ENCODE results near the gene SLC24A3. TPM values are rescaled to one million over a fixed set of nuclear protein-coding genes. Genes with fewer than 3 reads are reported as not detected.
A peak's percentile ranks its signal among the peaks of the same experiment; 100 is the strongest.

Gene SLC24A3
- total RNA-seq, 1 experiment from 2014 or later: 0.14 TPM

DNA sequence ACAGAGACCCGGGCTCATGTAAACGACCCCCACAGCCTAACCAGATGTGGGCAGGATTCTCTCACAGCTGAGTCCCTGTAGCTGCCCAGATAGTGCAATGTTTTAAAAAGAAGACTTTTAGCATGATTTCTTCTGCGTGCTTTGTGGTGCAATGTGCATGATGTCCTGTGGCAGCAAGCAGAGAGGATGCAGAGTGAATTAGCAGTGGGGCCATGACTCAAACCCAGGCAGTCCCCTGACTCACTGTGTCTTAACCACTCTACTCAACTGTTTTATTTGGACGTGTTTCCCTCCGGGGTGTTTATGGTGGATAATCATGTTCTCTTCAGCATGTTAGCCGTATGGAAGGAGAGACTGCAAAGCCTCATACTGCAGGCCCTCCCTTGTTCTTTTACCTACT, 247.9 kb downstream of the SLC24A3 start:
- POLR2A ChIA-PET: no interaction called here
- H3K27me3 ChIP-seq (replicated peaks; ENCODE audit: control insufficient read depth, insufficient read depth, low read length): no peaks in the 10 kb centered on the region
- intact Hi-C loops (cut with micrococcal nuclease; ENCODE audit: unreplicated experiment): no loop called here

DNA sequence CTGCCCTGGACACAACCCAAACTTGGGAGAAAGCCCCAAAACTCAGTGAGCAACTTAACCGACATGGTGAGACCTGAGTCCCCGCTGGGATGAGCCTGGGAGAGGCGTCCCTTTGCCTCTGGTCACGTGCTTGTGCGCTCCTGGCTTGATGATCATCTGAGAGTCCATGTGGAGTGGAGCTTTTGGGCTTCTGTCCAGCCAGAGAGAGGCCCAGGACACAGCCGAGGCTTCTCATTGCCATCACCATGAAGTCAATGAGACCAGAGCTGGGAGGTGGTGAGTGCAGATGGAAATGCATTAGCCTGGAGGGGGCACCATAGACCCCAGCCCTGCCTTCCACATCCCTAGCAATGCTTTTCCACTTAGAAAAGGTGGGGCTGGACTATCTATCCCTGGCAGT, 250.0 kb downstream of the SLC24A3 start:
- Mint-ChIP-seq H3K27ac (ENCODE audit: unreplicated experiment) (no peak overlapping the region), H3K27me3 (ENCODE audit: insufficient read depth, unreplicated experiment) (peaks cover 8% of the 10 kb centered on the region), H3K9me3 (ENCODE audit: unreplicated experiment) (no peaks in the 10 kb centered on the region), H3K36me3 (ENCODE audit: insufficient read depth, unreplicated experiment) (no peaks in the 10 kb centered on the region), H3K4me3 (ENCODE audit: unreplicated experiment) (no peak overlapping the region), H3K4me1 (ENCODE audit: low read depth, unreplicated experiment) (no peaks in the 10 kb centered on the region)
- Histone ChIP-seq H3K9me3 (no peaks in the 10 kb centered on the region), H3K36me3 (ENCODE audit: control insufficient read depth, insufficient read depth, low read length) (no peaks in the 10 kb centered on the region), H3K4me3 (ENCODE audit: low read depth, low read length) (no peak overlapping the region), H3K27me3 (replicated peaks; ENCODE audit: control insufficient read depth, insufficient read depth, low read length) (no peaks in the 10 kb centered on the region), H3K4me1 (no peaks in the 10 kb centered on the region)
- no TSS peak for BruUV-seq (replicated peaks)
- intact Hi-C loops (cut with micrococcal nuclease; ENCODE audit: unreplicated experiment): no loop called here
- ChIA-PET POLR2A (no interaction called here), CTCF (interaction anchor here (0.6 kb wide), 1 partner anchor 809 kb away, joined by 4 read pairs; no protein-coding TSS in a partner anchor)
- TF ChIP-seq, protein P1, sequence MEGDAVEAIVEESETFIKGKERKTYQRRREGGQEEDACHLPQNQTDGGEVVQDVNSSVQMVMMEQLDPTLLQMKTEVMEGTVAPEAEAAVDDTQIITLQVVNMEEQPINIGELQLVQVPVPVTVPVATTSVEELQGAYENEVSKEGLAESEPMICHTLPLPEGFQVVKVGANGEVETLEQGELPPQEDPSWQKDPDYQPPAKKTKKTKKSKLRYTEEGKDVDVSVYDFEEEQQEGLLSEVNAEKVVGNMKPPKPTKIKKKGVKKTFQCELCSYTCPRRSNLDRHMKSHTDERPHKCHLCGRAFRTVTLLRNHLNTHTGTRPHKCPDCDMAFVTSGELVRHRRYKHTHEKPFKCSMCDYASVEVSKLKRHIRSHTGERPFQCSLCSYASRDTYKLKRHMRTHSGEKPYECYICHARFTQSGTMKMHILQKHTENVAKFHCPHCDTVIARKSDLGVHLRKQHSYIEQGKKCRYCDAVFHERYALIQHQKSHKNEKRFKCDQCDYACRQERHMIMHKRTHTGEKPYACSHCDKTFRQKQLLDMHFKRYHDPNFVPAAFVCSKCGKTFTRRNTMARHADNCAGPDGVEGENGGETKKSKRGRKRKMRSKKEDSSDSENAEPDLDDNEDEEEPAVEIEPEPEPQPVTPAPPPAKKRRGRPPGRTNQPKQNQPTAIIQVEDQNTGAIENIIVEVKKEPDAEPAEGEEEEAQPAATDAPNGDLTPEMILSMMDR (IDR thresholded peaks at IDR 0.05; ENCODE audit: insufficient read depth in 1 of 2, low read depth in 1 of 2, low read length in 1 of 2, severe bottlenecking in 1 of 2, unreplicated experiment in 1 of 2): no peak
- DNase-seq: no peak

More for the DNA sequence above, 247.9 kb downstream of the SLC24A3 start:
- no peaks in the 10 kb centered on the region for H3K4me1 Mint-ChIP-seq (ENCODE audit: low read depth, unreplicated experiment)
- H3K27me3 Mint-ChIP-seq (ENCODE audit: insufficient read depth, unreplicated experiment): peaks cover 3% of the 10 kb centered on the region
- CTCF ChIA-PET: no interaction called here
- Histone ChIP-seq H3K4me1 (no peaks in the 10 kb centered on the region), H3K36me3 (ENCODE audit: control insufficient read depth, insufficient read depth, low read length) (no peaks in the 10 kb centered on the region), H3K9me3 (no peaks in the 10 kb centered on the region), H3K4me3 (ENCODE audit: low read depth, low read length) (no peak overlapping the region)
- no peak overlapping the region for H3K27ac Mint-ChIP-seq (ENCODE audit: unreplicated experiment)
- TF ChIP-seq, protein P1 (IDR thresholded peaks at IDR 0.05; ENCODE audit: insufficient read depth in 1 of 2, low read depth in 1 of 2, low read length in 1 of 2, severe bottlenecking in 1 of 2, unreplicated experiment in 1 of 2): no peak
- DNase-seq: no peak
- no peaks in the 10 kb centered on the region for H3K9me3 Mint-ChIP-seq (ENCODE audit: unreplicated experiment)
- BruUV-seq (replicated peaks): no TSS peak
- H3K4me3 Mint-ChIP-seq (ENCODE audit: unreplicated experiment): no peak overlapping the region
- no peaks in the 10 kb centered on the region for H3K36me3 Mint-ChIP-seq (ENCODE audit: insufficient read depth, unreplicated experiment)

DNA sequence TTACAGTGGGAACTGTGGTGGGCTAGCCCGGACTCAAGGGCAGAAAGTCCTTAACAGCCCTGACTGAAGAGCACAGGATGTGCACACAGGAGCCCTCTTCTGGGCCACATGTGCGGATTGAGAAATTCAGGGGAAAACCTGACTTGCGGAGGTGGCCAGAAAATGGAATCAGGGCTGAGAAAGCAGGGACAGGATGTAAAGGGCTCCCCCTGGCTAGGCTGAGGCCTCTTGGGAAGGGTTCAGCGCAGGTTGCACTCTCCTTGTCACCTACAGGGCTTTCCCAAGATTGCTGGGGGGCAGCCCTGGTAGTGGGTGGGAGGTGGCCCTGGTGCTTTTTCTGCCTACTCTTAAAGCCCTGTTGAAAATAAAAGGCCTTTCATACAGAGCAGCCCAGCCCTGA, 251.2 kb downstream of the SLC24A3 start:
- Mint-ChIP-seq H3K27ac (ENCODE audit: unreplicated experiment) (no peak overlapping the region), H3K36me3 (ENCODE audit: insufficient read depth, unreplicated experiment) (no peaks in the 10 kb centered on the region), H3K4me3 (ENCODE audit: unreplicated experiment) (no peak overlapping the region), H3K4me1 (ENCODE audit: low read depth, unreplicated experiment) (no peaks in the 10 kb centered on the region), H3K9me3 (ENCODE audit: unreplicated experiment) (no peaks in the 10 kb centered on the region), H3K27me3 (ENCODE audit: insufficient read depth, unreplicated experiment) (peaks cover 16% of the 10 kb centered on the region)
- no TSS peak for BruUV-seq (replicated peaks)
- Histone ChIP-seq H3K36me3 (ENCODE audit: control insufficient read depth, insufficient read depth, low read length) (no peaks in the 10 kb centered on the region), H3K27me3 (replicated peaks; ENCODE audit: control insufficient read depth, insufficient read depth, low read length) (no peaks in the 10 kb centered on the region), H3K4me3 (ENCODE audit: low read depth, low read length) (no peak overlapping the region), H3K4me1 (no peaks in the 10 kb centered on the region), H3K9me3 (no peaks in the 10 kb centered on the region)
- ChIA-PET CTCF (no interaction called here), POLR2A (no interaction called here)
- DNase-seq: peak in 1 of 2 experiments; percentile 15
- TF ChIP-seq, protein P1 (IDR thresholded peaks at IDR 0.05; ENCODE audit: insufficient read depth in 1 of 2, low read depth in 1 of 2, low read length in 1 of 2, severe bottlenecking in 1 of 2, unreplicated experiment in 1 of 2): no peak
- intact Hi-C loops (cut with micrococcal nuclease; ENCODE audit: unreplicated experiment): no loop called here
